H54 (cell line): ENCODE measurements around the gene APLP1.
"Not testable (repeated sequence)": the region's sequence is repeated elsewhere in the genome, so short reads cannot be mapped to it uniquely, and the experiment has no call there.

Experiments
- DNase-seq: peaks from one replicate; pipeline ENCODE4 v3.0.0; 2011; ENCODE audit warnings: low spot score, mixed read lengths; ENCODE audit not compliant: insufficient read length
- FAIRE-seq: peaks from 3 replicates; lab custom pipeline; 2011; peaks lifted over from hg19 to GRCh38; lab: Jason Lieb, UNC
- POLR2A ChIP-seq: IDR thresholded peaks from 2 replicates; pipeline ENCODE4 v1.6.1; 2011; ENCODE audit warnings: low read depth, mild to moderate bottlenecking, low read length

APLP1 gene

GRCh38 chr19:35882114-35882832, 13.9 kb downstream of the APLP1 start:
- TF ChIP-seq POLR2A: no peak
- DNase-seq (peak; percentile 70), FAIRE-seq (no peak)

- FAIRE-seq: no peak
- DNase-seq: no peak
These were observed 15.5 kb downstream of the APLP1 start for GRCh38 chr19:35883882-35884281.

GRCh38 chr19:35885225-35885738, 16.9 kb downstream of the APLP1 start:
- DNase-seq (no peak), FAIRE-seq (no peak)
- TF ChIP-seq POLR2A: no peak

More at GRCh38 chr19:35883882-35884281, 15.5 kb downstream of the APLP1 start:
- no peak for TF ChIP-seq POLR2A

- FAIRE-seq (no peak), DNase-seq (no peak)
- no peak for TF ChIP-seq POLR2A
These were observed 17.5 kb downstream of the APLP1 start for GRCh38 chr19:35885904-35886303.

- FAIRE-seq (no peak), DNase-seq (no peak)
- TF ChIP-seq POLR2A: no peak
These were observed 18.8 kb downstream of the APLP1 start for GRCh38 chr19:35887197-35887596.

- DNase-seq (no peak), FAIRE-seq (no peak)
- no peak for TF ChIP-seq POLR2A
These were observed 20.0 kb downstream of the APLP1 start for GRCh38 chr19:35888398-35888797.

- no peak for TF ChIP-seq POLR2A
- DNase-seq (no peak), FAIRE-seq (no peak)
These were observed 21.2 kb downstream of the APLP1 start for GRCh38 chr19:35889370-35890112.

- TF ChIP-seq POLR2A: no peak
- no peak for DNase-seq
- no peak for FAIRE-seq
These were observed 21.8 kb downstream of the APLP1 start for GRCh38 chr19:35890113-35890650.

- not testable (repeated sequence) for DNase-seq, FAIRE-seq
These were observed 23.4 kb downstream of the APLP1 start for GRCh38 chr19:35891819-35892218.

- DNase-seq (no peak), FAIRE-seq (no peak)
- TF ChIP-seq POLR2A: no peak
These were observed 26.0 kb downstream of the APLP1 start for GRCh38 chr19:35894342-35894741.

GRCh38 chr19:35895911-35896642, 27.7 kb downstream of the APLP1 start:
- DNase-seq: no peak
- FAIRE-seq: no peak
- TF ChIP-seq POLR2A: no peak

GRCh38 chr19:35896643-35897040, 28.3 kb downstream of the APLP1 start:
- TF ChIP-seq POLR2A: no peak
- DNase-seq (no peak), FAIRE-seq (no peak)

GRCh38 chr19:35897706-35898451, 29.5 kb downstream of the APLP1 start:
- FAIRE-seq: no peak
- DNase-seq: no peak
- TF ChIP-seq POLR2A: no peak
